Activated naive CD4-positive, alpha-beta T cell treated with anti-CD3 and anti-CD28 coated beads, Interleukin-2, amount 50 U/mL, for 16 hours (primary cell): Measurements from ENCODE around the gene GSC.
"Not testable (repeated sequence)": the region's sequence is repeated elsewhere in the genome, so short reads cannot be mapped to it uniquely, and the experiment has no call there.

Experiments used
- DNase-seq: peaks from one replicate; pipeline ENCODE4 v3.0.0-alpha.2; 2020

GSC gene

DNA sequence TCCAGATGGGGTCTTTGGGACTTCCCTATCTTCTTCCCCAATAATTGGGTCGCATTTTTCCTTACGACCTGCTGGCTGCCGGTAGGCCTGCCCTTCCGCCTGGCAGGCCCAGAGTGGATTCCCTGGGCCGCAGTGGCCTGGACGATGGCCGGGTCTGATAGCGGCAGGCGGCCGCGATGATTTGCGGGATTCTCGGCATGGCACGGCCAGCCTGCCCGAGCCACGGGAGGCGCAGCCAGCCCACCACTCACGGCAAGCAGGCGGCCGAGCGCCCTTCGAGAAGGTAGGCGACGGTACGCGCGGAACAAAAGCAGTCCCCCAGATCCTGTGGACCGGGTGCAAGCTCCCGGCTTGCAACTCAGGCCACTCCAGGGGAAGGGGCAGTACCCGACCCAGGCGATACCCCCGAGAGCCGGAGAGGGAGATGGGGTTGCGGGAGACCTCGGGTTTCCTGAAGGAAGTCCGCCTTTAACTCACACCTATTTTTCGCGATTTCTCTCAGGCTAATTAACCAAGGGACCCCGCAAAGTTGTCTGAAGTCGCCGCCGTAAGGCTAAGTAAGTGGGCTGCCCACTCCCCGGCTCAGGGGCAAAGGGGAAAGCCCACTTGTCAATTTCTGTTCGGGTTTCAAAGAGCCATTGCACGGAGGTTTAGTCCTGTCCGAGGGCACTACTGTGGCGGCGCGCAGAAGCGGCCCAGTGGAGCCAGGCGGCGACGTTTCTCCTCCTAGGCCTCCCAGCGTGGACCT, 1.4 kb upstream of the GSC start:
- DNase-seq = no peak

GRCh38 chr14:94770815-94771157, 873 bp upstream of the GSC start:
- DNase-seq = no peak

DNA sequence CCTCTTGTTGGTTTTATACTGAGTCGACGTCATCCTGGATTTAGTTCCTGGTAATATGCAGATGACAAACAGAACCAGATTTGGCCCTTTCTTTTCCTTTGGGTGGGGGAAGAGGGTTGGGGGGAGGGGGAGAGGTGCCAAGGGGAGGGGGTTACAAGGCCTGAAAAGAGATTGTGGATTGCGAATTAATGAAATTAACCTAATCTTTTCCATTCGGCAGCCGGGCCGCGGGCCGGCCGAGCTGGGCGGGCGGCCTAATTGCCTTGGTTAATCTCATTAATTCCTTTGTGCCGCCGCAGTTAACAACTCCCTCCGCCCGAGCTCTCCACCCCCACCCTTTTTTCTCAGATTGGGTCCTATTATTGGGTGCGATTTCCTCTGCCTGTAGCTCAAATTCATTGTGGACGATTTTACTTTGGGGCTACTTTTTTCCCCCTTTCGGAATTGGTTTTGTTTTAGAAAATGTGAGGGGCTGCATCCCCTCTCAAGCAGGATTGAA, 387 bp upstream of the GSC start:
- DNase-seq = no peak

GRCh38 chr14:94768521-94769390, 1.2 kb downstream of the GSC start:
- DNase-seq = no peak

DNA sequence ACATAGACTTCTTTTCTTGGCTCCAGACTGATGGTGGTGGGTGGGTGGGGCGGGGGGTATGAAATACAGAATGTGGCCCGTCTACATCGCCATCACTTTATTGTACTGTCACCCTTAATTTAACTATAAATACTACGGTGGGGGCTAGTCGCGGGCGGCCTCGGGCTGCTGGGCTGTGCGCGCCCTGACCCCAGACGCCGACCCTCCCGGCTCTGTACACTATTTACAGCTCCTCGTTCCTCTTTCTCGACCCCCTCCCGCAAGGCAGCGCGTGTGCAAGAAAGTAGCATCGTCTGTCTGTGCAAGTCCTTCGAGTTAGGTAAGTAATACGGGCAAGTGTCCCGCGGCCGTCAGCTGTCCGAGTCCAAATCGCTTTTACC, 1.8 kb downstream of the GSC start:
- no peak for DNase-seq

- DNase-seq = no peak
Observed at GRCh38 chr14:94767321-94767878, 2.5 kb downstream of the GSC start.

- no peak for DNase-seq
Observed at GRCh38 chr14:94764573-94764972, 5.3 kb downstream of the GSC start.

DNA sequence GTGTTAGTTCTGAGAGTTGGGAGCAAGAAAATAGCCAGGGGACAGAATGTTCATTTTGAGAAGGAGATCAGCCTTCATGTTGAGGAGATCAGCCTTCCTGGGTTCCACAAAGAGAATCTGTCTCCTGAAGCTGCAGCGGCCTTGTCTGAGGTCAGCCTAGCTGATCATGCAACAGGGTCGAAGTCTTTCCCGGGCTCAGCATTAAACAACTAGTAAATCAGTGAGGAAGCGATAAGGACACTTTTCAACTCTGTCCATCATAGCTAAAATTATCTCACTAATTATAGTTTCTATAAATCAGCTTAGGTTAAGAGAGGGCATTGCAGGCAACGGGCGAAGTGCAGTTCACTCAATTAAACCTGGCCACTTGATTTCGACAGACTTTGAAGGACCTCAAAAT, 7.5 kb downstream of the GSC start:
- no peak for DNase-seq

GRCh38 chr14:94761997-94762377, 7.9 kb downstream of the GSC start:
- DNase-seq = no peak

- no peak for DNase-seq
Observed at GRCh38 chr14:94761348-94761996, 8.4 kb downstream of the GSC start.

DNA sequence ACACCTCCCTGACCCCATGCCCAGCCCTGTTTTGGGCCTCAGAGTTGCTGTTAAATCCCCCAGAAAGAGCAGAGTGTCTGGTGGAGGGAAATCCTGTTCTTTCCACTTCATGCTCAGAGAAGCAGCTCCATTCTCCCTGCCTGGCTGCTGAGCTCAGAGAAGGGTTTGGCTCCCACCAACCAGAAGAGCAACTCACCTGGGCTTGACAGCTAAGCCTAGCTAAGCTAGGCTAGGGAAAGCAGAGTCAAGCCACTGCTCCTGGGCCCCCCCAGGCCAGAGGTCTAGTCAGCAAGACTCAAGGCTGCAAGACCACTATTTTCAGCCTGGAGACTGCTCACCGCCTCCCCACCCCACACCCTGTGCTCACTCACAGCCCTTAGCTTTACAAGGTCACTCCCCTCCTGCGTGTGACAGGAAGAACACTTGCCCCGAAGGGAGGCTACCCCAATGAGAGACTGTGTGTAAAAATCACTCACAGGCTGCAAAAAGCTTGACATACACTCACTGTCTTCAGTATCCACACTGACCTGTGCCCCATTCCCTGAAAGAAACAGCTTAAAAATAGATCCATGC, 13.5 kb downstream of the GSC start:
- DNase-seq = no peak

DNA sequence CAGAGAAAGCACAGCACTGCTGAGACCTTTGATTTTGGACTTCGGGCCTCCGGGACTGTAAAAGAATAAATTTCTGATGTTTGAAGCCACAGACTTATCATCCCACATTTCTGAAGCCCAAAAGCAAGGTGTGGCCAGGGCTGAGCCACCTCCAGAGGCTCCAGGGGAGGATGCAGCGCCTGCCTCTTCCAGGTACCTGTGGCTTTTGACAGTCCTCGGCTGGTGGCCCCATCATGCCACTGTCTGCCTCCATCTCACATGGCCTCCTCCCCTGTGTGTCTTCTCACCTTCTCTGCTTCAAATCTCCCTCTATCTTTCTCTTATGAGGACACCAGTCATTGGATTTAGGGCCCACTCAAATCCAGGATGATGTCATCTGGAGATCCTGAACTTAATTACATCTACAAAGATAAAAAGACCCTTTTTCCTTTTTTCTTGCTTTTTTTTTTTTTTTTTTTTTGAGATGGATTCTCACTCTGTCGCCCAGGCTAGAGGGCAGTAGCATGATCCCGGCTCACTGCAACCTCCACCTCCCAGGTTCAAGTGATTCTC, 15.4 kb downstream of the GSC start:
- DNase-seq = no peak

GRCh38 chr14:94752591-94753436, 17.1 kb downstream of the GSC start:
- DNase-seq = no peak

- DNase-seq = no peak
Observed at GRCh38 chr14:94751956-94752355, 18.0 kb downstream of the GSC start.

DNA sequence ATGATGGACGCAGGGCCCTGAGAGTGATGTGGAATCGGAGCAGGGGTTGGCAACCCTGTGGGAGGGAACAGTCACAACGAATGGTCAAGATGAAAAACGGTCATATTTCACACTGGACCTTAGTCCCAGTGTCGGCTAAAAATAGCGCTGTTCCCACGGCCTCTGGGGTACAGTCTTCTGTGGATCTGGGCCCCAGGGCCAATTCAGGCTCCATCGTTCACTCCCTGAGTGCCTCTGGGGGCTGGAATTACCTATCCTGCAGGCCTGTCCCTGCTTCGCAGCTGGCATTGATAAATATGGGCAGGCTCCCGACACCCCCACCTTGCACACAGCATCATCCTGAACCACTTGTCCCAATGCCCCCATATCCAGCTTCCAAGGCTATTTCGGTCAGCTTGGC, 18.6 kb downstream of the GSC start:
- no peak for DNase-seq

DNA sequence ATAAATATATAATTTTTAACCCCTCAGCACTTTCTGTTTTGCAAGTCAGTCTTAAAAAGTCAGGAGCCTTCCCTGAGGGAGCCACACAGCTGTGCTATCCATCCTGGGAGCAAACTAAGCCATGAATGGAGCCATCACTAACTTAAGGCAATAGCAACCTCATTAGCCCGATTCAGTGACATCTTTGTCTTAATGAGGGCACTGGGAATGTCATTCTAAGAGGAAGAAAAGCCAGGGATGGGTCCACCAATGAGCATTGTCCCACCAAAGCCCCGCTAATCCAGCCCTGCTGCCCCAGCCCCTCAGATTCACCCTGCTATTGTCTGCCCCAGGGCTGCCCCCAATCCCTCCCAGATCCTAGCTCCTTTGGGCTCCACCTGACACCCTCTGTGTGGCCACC, 19.5 kb downstream of the GSC start:
- DNase-seq = no peak

GRCh38 chr14:94748667-94749347, 21.1 kb downstream of the GSC start:
- DNase-seq = no peak

DNA sequence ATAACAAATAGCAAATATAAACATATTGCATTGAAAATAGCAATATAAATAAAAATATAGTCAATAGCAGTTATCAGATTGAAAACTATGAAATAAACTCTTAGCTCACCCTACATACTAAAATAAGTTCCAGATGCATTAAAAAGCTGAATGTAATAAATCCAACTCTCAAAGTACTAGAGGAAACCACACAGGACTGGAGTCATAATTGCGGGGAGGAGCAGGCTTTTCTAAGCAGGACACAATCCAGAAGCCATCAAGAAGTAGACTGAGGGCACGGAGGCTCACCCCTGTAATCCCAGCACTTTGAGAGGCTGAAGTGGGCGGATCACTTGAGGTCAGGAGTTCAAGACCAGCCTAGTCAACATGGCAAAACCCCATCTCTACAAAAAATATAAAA, 22.2 kb downstream of the GSC start:
- DNase-seq = no peak

- DNase-seq = not testable (repeated sequence)
Observed at GRCh38 chr14:94747153-94747552, 22.8 kb downstream of the GSC start.

DNA sequence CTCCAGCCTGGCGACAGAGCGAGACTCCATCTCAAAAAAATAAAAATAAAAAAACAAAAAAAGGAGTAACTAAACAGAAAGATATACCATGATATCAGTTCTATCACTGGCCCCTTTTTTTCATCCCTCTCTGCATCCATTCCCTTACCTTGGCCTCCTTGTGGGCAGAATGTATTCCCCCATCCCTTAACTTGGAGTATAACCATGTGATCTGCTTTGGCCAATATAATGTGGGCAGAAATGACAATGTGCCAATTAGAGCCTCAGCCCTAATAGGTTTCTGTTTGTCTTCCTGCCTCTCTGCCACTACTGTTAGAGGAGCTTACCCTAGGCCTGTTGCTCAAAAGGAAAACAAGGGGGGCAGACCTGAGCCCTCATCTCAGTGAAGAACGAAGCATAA, 23.8 kb downstream of the GSC start:
- DNase-seq = no peak

- DNase-seq = no peak
Observed at GRCh38 chr14:94738751-94739150, 31.2 kb downstream of the GSC start.
